ENCODE data around the gene ZNF793. TPM values are rescaled to one million over a fixed set of nuclear protein-coding genes. Genes with fewer than 3 reads are reported as not detected.

Gene ZNF793
- total and polyA plus RNA-seq, 10 of the 15 experiments (the other 5 are each of a cell fraction or from before 2014, with no cell fraction given) = 0.10 to 1.1 (median 0.30) TPM

DNA sequence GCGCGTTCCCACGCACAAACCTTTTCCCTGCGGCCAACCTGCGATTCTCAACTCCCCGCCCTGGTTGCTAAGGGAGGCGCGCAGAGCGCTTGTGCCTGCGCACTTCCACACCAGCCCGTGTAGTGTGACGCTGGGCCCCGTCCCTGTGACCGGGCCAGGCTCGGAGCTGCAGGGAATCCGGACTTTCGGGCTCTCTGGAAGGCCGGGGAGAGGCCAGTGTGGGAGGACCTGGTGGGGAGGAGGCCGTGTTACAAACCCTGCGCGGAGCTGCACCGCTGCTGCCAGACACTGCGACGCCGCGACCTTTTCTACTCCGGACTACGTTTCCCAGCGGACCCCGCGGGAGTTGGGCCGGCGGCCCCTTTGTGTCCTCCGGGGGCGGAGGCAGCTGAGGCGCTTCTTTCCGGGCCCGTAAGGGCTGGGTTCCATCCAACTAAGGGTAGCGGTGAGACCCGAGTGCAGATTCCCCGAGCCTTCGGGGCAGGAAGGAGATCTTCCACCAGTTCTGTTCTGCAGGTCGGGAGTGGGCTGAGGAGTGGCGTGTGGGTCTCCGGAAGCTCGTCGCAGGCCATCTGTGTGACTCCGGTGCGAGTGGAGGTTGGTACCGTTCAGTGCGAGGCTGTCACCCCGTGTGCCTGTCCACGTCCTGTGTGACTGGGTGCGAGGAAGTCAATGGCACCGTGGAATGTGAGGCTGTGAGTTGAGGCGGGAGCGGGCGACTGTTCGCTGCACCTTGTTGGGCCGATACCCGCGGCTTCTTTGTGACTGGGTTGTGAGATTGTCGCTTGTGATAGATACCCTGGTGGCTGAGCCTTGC is 37.6 kb upstream of the ZNF793 start, which contains the start of gene ZNF570 (continued):
- TF ChIP-seq ZNF24 (IDR thresholded peaks at IDR 0.05) (no peak), SIN3A (IDR thresholded peaks at IDR 0.05; ENCODE audit: low read depth, low read length) (peak; percentile 79; the same call in 1 of the 2 replicates), NRF1 (conservative IDR thresholded peaks at IDR 0.05; ENCODE audit: low read depth, low read length) (peak; percentile 42), EP300 (IDR thresholded peaks at IDR 0.05; ENCODE audit: borderline replicate concordance in 1 of 2, control insufficient read depth in 1 of 2, low read depth in 2 of 2, low read length in 2 of 2) (no peak), POLR2AphosphoS2 (IDR thresholded peaks at IDR 0.05; ENCODE audit: low read depth, low read length) (peak; percentile 70; the same call in 1 of the 2 replicates), ZZZ3 (IDR thresholded peaks at IDR 0.05; ENCODE audit: control insufficient read depth, insufficient read length, low read depth) (no peak), BCL11A (IDR thresholded peaks at IDR 0.05; ENCODE audit: low read depth, low read length) (no peak), SMARCA5 (IDR thresholded peaks at IDR 0.05) (peak; percentile 67; the same call in 1 of the 2 replicates), POU2F2 (IDR thresholded peaks at IDR 0.05; ENCODE audit: borderline replicate concordance, low read depth, low read length) (no peak; the same call in 2 of the 3 replicates), RBBP5 (conservative IDR thresholded peaks at IDR 0.05) (no peak), JUNB (IDR thresholded peaks at IDR 0.05) (no peak), SRF (IDR thresholded peaks at IDR 0.05; ENCODE audit: low read depth in 2 of 2, low read length in 2 of 2) (peak in 1 of 2 experiments; percentile 65; a peak in 2 of 4 replicates), SMC3 (IDR thresholded peaks at IDR 0.05; ENCODE audit: borderline replicate concordance, low read length) (0 out of 2 replicates have a peak, but pooled peaks have one; percentile 11), IKZF1 (conservative IDR thresholded peaks at IDR 0.05) (peak; percentile 96)
- TF ChIP-seq, protein P1, sequence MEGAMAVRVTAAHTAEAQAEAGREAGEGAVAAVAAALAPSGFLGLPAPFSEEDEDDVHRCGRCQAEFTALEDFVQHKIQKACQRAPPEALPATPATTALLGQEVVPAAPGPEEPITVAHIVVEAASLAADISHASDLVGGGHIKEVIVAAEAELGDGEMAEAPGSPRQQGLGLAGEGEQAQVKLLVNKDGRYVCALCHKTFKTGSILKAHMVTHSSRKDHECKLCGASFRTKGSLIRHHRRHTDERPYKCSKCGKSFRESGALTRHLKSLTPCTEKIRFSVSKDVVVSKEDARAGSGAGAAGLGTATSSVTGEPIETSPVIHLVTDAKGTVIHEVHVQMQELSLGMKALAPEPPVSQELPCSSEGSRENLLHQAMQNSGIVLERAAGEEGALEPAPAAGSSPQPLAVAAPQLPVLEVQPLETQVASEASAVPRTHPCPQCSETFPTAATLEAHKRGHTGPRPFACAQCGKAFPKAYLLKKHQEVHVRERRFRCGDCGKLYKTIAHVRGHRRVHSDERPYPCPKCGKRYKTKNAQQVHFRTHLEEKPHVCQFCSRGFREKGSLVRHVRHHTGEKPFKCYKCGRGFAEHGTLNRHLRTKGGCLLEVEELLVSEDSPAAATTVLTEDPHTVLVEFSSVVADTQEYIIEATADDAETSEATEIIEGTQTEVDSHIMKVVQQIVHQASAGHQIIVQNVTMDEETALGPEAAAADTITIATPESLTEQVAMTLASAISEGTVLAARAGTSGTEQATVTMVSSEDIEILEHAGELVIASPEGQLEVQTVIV (IDR thresholded peaks at IDR 0.05; ENCODE audit: borderline replicate concordance, partially characterized antibody) = peak; percentile 55
- TF ChIP-seq, protein P2, sequence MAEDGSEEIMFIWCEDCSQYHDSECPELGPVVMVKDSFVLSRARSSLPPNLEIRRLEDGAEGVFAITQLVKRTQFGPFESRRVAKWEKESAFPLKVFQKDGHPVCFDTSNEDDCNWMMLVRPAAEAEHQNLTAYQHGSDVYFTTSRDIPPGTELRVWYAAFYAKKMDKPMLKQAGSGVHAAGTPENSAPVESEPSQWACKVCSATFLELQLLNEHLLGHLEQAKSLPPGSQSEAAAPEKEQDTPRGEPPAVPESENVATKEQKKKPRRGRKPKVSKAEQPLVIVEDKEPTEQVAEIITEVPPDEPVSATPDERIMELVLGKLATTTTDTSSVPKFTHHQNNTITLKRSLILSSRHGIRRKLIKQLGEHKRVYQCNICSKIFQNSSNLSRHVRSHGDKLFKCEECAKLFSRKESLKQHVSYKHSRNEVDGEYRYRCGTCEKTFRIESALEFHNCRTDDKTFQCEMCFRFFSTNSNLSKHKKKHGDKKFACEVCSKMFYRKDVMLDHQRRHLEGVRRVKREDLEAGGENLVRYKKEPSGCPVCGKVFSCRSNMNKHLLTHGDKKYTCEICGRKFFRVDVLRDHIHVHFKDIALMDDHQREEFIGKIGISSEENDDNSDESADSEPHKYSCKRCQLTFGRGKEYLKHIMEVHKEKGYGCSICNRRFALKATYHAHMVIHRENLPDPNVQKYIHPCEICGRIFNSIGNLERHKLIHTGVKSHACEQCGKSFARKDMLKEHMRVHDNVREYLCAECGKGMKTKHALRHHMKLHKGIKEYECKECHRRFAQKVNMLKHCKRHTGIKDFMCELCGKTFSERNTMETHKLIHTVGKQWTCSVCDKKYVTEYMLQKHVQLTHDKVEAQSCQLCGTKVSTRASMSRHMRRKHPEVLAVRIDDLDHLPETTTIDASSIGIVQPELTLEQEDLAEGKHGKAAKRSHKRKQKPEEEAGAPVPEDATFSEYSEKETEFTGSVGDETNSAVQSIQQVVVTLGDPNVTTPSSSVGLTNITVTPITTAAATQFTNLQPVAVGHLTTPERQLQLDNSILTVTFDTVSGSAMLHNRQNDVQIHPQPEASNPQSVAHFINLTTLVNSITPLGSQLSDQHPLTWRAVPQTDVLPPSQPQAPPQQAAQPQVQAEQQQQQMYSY (CRISPR knock-in tag; IDR thresholded peaks at IDR 0.05) = no peak
- TF ChIP-seq, protein P3, sequence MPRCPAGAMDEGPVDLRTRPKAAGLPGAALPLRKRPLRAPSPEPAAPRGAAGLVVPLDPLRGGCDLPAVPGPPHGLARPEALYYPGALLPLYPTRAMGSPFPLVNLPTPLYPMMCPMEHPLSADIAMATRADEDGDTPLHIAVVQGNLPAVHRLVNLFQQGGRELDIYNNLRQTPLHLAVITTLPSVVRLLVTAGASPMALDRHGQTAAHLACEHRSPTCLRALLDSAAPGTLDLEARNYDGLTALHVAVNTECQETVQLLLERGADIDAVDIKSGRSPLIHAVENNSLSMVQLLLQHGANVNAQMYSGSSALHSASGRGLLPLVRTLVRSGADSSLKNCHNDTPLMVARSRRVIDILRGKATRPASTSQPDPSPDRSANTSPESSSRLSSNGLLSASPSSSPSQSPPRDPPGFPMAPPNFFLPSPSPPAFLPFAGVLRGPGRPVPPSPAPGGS (IDR thresholded peaks at IDR 0.05; ENCODE audit: borderline replicate concordance, insufficient read depth, low read depth, low read length, poor library complexity, severe bottlenecking) = no peak
- TF ChIP-seq, protein P4, sequence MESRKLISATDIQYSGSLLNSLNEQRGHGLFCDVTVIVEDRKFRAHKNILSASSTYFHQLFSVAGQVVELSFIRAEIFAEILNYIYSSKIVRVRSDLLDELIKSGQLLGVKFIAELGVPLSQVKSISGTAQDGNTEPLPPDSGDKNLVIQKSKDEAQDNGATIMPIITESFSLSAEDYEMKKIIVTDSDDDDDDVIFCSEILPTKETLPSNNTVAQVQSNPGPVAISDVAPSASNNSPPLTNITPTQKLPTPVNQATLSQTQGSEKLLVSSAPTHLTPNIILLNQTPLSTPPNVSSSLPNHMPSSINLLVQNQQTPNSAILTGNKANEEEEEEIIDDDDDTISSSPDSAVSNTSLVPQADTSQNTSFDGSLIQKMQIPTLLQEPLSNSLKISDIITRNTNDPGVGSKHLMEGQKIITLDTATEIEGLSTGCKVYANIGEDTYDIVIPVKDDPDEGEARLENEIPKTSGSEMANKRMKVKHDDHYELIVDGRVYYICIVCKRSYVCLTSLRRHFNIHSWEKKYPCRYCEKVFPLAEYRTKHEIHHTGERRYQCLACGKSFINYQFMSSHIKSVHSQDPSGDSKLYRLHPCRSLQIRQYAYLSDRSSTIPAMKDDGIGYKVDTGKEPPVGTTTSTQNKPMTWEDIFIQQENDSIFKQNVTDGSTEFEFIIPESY (IDR thresholded peaks at IDR 0.05) = no peak
